GM19452 (cell line): Measurements from ENCODE around the gene COMMD2.

Experiments
- ATAC-seq: cut with Tn5 transposase; IDR thresholded peaks from one replicate; pipeline ENCODE4 v1.9.1; 2021; ENCODE audit not compliant: unreplicated experiment

COMMD2 gene

DNA sequence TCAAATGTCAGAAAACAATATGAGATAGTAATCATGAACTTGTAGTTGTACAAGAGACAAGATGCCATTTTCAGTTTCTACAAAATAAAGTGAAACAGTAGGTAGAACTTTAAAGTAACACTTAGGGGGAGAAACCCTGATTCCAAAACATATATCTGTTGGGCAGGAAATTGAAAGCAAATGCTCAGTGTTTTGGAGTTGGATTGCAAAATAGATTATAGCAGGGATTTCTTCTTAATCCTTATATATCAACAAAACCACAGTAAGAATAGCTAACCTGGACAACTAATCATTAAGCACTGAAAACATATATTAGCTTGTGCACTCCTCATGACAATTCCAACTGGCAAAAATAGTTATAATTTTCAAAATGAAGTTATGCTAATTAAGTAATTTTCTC, 46.9 kb downstream of the COMMD2 start:
- ATAC-seq = no peak

DNA sequence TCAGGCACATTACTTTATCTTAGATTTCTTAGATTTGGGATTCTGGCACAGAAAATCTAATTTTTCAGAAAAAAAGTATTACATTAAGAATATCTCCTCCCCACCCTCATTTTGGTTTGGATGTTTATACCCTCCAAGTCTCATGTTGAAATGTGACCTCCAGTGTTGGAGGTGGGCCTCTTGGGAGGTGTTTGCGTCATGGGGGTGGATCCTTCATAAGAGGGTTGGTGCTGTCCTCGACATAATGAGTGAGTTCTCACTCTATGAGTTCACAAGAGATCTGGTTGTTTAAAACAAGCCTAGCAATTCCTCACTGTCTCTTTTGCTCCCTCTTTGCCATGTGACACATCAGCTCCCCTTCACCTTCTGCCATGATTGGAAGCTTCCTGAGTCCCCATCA, 48.8 kb downstream of the COMMD2 start:
- no peak for ATAC-seq

DNA sequence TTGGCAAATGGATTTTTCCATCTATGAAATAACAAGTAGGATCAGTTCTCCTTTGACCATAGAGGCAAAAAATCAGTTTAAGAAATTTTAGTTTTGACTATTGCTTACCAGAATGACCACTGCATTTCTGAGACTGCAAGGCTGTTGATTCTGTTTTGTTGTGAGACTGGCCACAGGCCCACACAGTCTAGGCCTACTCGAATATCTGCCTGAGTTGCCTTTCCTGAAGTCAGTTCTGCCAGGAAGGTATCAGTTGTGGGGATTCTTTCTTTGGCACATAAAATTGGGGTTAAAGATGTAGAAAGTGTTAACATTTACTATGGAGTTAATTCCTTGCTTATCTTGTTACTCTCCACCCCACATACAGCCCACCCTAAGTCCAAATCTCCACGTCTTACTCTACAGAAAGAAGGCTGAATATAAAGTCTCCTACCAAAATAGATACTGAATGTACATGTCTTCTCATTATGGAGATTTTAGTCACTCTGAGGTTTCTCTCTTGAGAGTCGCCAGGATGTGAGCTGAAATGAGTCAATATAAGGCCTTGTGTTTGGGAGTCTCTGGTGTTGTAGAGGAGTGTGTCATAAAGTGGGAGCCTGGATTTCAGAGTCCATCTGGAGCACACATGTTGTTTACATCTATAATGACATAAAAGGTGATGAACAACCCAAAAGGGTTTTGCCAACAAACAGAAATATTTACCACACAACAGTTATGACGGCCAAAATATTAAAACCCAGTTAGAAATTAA, 49.4 kb downstream of the COMMD2 start:
- ATAC-seq = no peak

DNA sequence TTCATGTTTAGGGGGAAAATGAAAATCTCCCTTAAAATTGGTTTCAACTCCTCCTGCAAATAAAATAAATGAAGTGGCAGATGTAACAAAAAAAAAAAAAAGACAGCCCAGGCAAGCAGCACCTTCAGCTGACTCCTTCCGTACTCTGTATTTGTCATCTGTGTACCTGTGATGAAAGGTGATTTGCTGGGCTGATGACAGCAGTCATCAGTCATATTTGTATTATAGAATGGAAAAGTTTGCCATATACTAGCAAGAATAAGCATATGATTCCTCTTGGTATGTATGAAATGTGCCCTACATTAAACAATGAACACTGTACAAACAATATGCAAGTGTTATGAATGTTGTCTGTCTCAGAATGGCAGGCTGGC, 50.3 kb downstream of the COMMD2 start:
- ATAC-seq = no peak

DNA sequence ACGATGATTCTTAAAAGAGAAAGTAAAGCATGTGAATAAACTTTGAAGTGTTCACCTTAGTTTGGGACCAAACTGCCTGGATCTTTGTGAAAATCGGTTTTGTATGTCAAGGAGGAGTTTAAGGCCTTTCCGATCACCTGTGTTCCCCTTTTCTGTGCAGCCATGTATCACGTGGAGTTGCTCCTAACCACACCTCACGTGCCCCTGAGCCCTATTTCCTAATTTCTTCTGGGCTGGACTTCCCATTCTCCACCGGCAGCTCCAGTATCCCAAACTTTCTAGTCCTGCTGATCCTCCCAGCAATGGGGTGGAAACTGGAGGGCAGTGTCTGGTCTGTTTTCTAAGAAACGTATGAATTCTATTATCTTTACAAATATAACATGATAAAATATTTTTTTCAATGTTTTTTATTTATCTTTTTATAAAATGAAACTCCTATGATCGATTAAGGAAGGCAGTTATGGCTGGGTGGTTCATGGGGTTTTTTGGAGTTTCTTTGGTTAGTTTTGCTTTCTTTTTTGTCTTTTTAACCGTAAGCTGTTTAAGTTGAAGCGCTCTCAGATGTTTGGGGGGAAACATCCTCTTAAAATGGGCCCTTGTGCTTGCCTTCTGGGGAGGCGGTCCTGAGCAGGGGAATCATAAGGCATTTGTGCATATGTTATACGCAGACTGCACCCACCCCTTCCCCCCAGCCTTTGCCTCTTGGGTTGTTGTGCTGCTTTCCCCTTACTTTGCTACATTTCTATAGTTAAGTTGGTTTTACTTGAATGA, 50.9 kb downstream of the COMMD2 start:
- ATAC-seq = no peak
